ENCODE results near the gene MEGF6.

DNA sequence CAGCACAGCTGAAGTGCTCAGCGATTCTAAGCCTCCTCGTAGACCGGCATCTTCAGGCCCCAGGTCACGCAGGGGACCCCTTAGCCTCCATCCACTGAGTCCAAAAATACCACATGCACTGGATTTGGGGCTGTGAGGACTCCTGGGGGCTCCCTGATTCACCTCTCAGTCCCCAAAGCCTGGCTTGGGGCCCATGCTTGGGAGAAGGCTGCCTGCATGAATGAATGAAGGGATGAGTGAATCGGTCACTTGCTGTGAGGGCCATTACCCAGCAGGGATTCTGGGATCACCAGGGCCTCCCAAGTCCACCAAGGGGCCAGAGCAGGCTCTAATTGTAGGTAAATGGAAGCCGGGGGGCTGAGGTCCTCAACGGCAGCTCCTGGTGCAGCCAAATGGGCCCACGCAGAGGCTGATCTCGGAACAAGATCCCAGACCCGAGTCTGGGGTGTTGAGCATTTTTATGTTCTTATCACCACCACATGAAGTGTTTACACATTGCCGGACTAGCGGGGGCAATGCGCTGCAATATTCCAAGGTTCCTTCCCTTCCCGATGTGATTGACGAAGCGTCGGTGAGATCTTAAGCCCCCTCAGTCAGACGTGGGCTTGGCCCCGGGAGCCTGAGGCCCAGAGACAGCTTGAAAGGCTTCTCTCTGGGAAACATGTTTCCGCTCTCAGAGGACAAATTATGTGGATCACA, 170.4 kb downstream of the MEGF6 start:
- TF ChIP-seq POLR2A (IDR thresholded peaks at IDR 0.05) = no peak
- TF ChIP-seq, protein P1, sequence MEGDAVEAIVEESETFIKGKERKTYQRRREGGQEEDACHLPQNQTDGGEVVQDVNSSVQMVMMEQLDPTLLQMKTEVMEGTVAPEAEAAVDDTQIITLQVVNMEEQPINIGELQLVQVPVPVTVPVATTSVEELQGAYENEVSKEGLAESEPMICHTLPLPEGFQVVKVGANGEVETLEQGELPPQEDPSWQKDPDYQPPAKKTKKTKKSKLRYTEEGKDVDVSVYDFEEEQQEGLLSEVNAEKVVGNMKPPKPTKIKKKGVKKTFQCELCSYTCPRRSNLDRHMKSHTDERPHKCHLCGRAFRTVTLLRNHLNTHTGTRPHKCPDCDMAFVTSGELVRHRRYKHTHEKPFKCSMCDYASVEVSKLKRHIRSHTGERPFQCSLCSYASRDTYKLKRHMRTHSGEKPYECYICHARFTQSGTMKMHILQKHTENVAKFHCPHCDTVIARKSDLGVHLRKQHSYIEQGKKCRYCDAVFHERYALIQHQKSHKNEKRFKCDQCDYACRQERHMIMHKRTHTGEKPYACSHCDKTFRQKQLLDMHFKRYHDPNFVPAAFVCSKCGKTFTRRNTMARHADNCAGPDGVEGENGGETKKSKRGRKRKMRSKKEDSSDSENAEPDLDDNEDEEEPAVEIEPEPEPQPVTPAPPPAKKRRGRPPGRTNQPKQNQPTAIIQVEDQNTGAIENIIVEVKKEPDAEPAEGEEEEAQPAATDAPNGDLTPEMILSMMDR (IDR thresholded peaks at IDR 0.05) = no peak

All from uterus (tissue), 2 donors.